Ishikawa (cell line): ENCODE results near the gene ESR1.

ENCODE experiments used
- CEBPB ChIP-seq: IDR thresholded peaks from 2 replicates; pipeline ENCODE4 v1.6.1; 2012
- CREB1 ChIP-seq: IDR thresholded peaks from 2 replicates; pipeline ENCODE4 v1.6.1; 2012; ENCODE audit warnings: low read depth
- EGR1 ChIP-seq: IDR thresholded peaks from 2 replicates; pipeline ENCODE4 v1.6.1; 2012
- EP300 ChIP-seq: IDR thresholded peaks from 2 replicates; pipeline ENCODE4 v1.6.1; 2012; ENCODE audit warnings: borderline replicate concordance
- FOXM1 ChIP-seq: IDR thresholded peaks from 2 replicates; pipeline ENCODE4 v1.6.1; 2012; ENCODE audit warnings: low read depth, borderline replicate concordance
- MAX ChIP-seq: IDR thresholded peaks from 2 replicates; pipeline ENCODE4 v1.6.1; 2012
- NFIC ChIP-seq: IDR thresholded peaks from 2 replicates; pipeline ENCODE4 v1.6.1; 2012
- RAD21 ChIP-seq: IDR thresholded peaks from 2 replicates; pipeline ENCODE4 v1.6.1; 2012; ENCODE audit warnings: low read depth
- REST ChIP-seq: IDR thresholded peaks from 2 replicates; pipeline ENCODE4 v1.6.1; 2012; ENCODE audit warnings: low read depth, mild to moderate bottlenecking
- TAF1 ChIP-seq: IDR thresholded peaks from 2 replicates; pipeline ENCODE4 v1.6.1; 2012; ENCODE audit warnings: low read depth, mild to moderate bottlenecking
- TCF12 ChIP-seq: IDR thresholded peaks from 2 replicates; pipeline ENCODE4 v1.6.1; 2012; ENCODE audit warnings: low read depth
- TEAD4 ChIP-seq: IDR thresholded peaks from 2 replicates; pipeline ENCODE4 v1.6.1; 2012
- USF1 ChIP-seq: IDR thresholded peaks from 2 replicates; pipeline ENCODE4 v1.6.1; 2012
- YY1 ChIP-seq: IDR thresholded peaks from 2 replicates; pipeline ENCODE4 v1.6.1; 2012; ENCODE audit warnings: low read depth
- ZBTB7A ChIP-seq: IDR thresholded peaks from 2 replicates; pipeline ENCODE4 v1.6.1; 2012; ENCODE audit warnings: low read depth

Gene ESR1

GRCh38 chr6:152054441-152054840 is 247.0 kb downstream of the ESR1 start:
- TF ChIP-seq CREB1, result no peak
- TF ChIP-seq EGR1, result no peak
- no peak for TF ChIP-seq REST
- TF ChIP-seq ZBTB7A, result no peak
- no peak for TF ChIP-seq EP300
- TF ChIP-seq MAX, result no peak
- TF ChIP-seq RAD21, result no peak
- TF ChIP-seq YY1, result no peak
- TF ChIP-seq TCF12, result no peak
- no peak for TF ChIP-seq USF1
- no peak for TF ChIP-seq TAF1
- TF ChIP-seq NFIC, result no peak
- no peak for TF ChIP-seq FOXM1
- no peak for TF ChIP-seq TEAD4

GRCh38 chr6:152055517-152055916 is 248.0 kb downstream of the ESR1 start:
- no peak for TF ChIP-seq FOXM1
- no peak for TF ChIP-seq EGR1
- no peak for TF ChIP-seq REST
- no peak for TF ChIP-seq CEBPB
- TF ChIP-seq RAD21, result no peak

GRCh38 chr6:152057832-152058498 is 250.5 kb downstream of the ESR1 start:
- TF ChIP-seq YY1 (no peak), EGR1 (no peak), CREB1 (no peak), TEAD4 (no peak), MAX (no peak), REST (no peak), CEBPB (no peak), FOXM1 (no peak), TAF1 (no peak), USF1 (no peak), TCF12 (no peak), RAD21 (no peak), NFIC (no peak), ZBTB7A (no peak), EP300 (no peak)

GRCh38 chr6:152059909-152060308 is 252.4 kb downstream of the ESR1 start:
- TF ChIP-seq CREB1, result no peak
- TF ChIP-seq RAD21, result no peak
- TF ChIP-seq TAF1, result no peak
- TF ChIP-seq TCF12, result no peak
- TF ChIP-seq EP300, result no peak
- TF ChIP-seq ZBTB7A, result no peak
- TF ChIP-seq MAX, result no peak
- TF ChIP-seq EGR1, result no peak
- no peak for TF ChIP-seq CEBPB
- TF ChIP-seq USF1, result no peak
- TF ChIP-seq REST, result no peak
- TF ChIP-seq YY1, result no peak
- TF ChIP-seq NFIC, result no peak
- no peak for TF ChIP-seq FOXM1
